T47D (cell line): ENCODE results near the gene TMC7.
"Not testable (repeated sequence)": the region's sequence is repeated elsewhere in the genome, so short reads cannot be mapped to it uniquely, and the experiment has no call there.

Experiments
- DNase-seq, 2 experiments: peaks; one replicate each; pipeline versions ENCODE4 v3.0.0 to v3.0.0-alpha.2; 2011 to 2012; ENCODE audit warnings: low read depth in 1 of 2, low spot score in 1 of 2
- JUND ChIP-seq: IDR thresholded peaks from 2 replicates; pipeline ENCODE4 v1.6.1; 2012; ENCODE audit warnings: low read depth
- in situ Hi-C: cut with HindIII; loops from 2 replicates; pipeline ENCODE4 v1.10.0; 2016; ENCODE audit warnings: low sequenced_read_pairs, low pct_unique_long_range_greater_than_20kb

TMC7 gene

DNA sequence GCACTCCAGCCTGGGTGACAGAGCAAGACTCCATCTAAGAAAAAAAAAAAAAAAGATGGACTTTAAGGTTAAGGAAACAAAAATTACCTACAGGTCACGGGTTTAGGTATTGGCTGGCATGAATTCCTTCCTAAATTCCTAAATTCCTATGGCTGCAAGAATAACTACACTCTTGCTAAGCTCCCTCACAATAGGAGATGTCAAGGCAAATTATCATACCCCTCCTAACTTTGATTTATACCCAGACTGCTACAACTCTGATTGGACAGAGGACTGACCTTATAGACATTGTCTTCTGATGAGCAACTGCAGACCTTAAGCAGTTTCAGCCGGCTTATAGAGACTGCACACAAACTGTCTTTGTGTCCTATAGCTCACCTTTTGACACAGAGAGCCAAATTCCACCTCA lies 25.1 kb upstream of the TMC7 start:
- DNase-seq, result no peak
- TF ChIP-seq JUND, result no peak
- in situ Hi-C loops, result no loop called here

DNA sequence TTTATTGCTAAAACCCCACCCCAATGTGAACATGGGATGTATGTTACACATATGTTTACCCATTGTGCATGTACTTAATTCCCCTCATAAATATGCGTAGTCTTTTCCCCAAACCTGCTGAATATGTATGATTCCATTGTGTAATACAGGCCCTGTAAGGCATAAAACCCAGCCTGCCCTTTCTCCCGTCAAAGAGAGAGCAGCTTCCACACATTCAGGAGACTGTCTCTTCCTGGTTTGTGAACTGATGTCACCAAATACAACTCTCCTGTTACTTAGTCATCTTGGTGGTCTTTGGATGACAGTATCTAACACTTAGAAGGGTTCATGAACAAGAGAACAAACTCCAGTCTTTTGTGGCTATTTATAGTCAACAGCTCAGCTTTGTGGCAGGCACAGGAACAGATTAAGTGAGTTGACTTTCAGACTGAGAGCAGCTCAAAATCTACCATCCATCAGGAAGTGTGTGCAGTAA lies 24.7 kb upstream of the TMC7 start:
- no peak for TF ChIP-seq JUND
- DNase-seq, result no peak
- in situ Hi-C loops, result no loop called here

DNA sequence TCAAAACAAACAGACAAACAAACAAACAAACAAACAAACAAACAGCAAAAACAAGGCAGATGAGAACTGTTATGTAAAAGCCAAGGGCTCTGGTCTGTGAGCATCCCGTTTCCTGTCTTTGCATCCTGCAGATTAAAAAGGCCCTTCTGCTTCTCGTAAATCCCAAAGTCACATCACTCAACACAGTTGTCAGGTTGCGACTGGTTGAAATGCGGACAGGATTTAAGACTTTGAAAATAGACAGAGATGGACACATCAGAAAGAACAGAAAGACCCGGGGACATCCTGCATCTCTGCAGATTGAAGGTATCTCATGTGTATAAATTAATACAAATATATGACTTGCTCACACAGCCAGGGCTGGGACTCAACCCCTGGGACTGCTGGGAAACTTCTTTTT lies 18.2 kb upstream of the TMC7 start:
- no peak for DNase-seq
- in situ Hi-C loops, result no loop called here
- TF ChIP-seq JUND, result no peak

DNA sequence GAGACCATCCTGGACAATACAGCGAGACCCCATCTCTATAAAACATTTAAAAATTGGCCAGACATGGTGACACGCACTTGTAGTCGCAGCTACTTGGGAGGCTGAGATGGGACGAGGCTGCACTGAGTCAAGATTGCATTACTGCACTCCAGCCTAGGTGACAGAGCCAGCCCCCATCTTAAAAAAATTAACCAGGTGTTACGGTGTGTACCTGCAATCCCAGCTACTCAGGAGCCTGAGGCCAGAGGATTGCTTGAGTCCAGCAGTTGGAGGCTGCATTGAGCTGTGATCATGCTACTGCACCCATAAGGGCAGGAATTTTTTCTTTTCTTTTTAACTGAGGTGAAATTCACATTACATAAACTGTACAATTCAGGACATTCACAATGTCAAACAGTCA lies 16.9 kb upstream of the TMC7 start:
- no peak for TF ChIP-seq JUND
- in situ Hi-C loops, result no loop called here

DNA sequence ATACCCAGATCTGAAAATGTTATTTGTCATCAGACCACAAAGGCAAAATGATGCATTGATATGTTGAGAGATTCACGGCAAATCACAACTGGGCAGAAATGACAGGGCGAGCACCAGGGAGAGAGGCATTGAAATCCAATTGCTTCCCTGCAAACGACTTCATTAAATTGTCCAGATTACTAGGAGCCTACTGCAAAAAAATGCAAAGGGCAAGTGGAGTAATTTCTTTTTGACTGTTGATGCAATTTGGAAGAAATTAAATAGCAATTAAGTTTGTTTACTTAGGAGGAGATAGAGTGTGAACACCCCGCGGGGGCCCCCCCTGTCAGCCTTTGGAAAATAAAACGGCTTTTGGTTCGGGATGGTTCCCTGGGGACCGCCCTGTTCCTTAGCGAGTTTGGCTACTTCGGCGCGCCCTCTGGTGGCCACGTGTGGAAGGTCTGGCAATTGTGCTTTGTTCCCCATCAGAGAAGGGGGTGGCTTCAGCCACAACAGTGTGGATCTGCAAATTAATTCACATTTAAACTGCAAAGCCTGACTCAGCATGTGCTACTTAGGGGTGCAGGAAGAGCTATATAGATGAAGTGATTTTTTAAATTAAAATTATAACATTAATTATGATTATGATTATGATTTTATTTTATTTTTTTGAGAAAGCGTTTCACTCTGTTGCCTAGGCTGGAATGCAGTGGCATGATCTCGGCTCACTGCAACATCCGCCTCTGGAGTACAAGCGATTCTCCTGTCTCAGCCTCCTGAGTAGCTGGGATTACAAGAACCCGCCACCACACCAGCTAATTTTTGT lies 14.5 kb upstream of the TMC7 start:
- DNase-seq, result peak; percentile 70 to 83
- TF ChIP-seq JUND, result no peak
- in situ Hi-C loops, result no loop called here

More for the DNA sequence above, 16.9 kb upstream of the TMC7 start:
- no peak for DNase-seq

DNA sequence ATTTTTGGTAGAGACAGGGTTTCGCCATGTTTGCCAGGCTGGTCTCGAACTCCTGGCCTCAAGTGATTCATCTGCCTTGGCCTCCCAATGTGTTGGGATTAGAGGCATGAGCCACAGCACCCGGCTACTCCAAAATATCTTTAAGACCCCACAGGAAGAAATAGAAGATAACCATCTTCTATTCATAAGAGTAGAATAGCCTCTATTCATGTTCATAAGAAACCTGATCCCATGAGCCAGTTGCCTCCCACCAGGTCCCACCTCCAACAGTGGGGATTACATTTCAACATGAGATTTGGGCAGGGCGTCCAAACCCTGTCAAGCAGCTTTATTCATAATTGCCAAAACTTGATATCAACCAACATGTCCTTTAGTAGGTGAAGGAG lies 13.9 kb upstream of the TMC7 start:
- no peak for TF ChIP-seq JUND
- DNase-seq, result no peak
- in situ Hi-C loops, result no loop called here

DNA sequence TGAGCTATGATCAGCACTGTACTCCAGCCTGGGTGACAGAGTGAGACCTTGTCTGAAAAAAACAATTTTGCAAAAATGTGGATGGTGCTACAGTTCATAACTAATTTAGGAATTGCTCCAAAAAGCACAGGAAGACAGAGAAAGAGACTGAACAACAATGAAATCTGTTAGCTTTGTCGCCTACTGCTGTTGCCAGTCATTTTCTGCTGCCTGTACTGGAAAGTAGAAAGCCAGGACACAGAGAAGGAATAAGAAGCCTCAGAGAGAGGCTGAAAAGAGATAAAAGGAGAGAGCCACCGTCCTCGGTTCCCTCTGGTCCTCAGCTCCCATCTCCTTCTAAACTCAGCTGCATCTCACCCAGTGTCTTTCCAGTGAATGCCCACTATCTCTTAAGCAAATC lies 8.6 kb upstream of the TMC7 start:
- in situ Hi-C loops, result no loop called here
- TF ChIP-seq JUND, result no peak

DNA sequence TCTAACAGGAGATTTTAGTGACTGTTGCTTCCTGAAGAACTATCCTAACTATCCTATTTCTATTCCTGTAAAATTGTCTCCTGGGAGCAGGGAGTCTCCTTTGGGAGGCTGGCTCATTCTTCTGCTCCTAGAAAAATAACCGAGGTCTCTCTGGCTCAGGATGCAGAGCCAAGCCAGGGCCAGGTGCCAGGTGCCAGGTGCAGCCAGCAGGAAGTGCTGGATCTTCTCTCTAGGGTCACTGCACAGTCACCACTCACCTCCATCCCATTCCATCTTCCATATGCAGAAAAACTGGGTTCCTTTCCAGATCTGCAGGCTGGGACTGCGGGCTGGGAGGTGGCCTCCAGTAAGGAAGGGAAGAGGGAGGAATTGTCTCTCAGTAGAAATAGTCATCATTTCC lies 3.8 kb upstream of the TMC7 start:
- peak in 1 of 2 experiments; percentile 67 for DNase-seq
- in situ Hi-C loops, result no loop called here
- no peak for TF ChIP-seq JUND

More for the DNA sequence above, 8.6 kb upstream of the TMC7 start:
- no peak for DNase-seq

DNA sequence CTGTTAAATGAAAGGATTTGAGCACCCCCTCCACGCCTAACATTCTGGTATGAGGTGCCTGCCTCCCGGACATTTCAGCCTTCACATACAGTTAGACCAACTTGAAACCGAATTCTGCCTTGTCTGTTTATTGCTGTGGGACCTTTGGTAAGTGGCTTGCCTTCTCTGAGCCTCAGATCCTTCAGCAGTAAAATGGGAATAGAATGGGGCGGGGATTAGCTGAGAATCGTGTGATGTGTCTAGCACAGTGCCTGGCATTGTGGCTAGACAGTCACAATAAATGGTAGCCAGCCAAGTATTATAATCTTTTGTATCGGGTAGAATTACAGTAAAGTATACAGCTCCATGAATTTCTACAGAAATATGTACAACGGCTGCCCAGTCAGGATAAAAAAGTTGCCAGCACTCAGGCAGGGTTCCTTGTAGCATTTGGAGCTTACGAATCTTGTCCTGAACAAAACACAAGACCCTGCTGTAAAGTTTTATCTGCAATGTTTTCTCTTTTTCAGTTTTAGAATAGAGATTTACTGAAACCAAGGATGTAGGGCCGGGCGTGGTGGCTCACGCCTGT lies 786 bp downstream of the TMC7 start:
- DNase-seq, result no peak
- in situ Hi-C loops, result no loop called here
- TF ChIP-seq JUND, result no peak

DNA sequence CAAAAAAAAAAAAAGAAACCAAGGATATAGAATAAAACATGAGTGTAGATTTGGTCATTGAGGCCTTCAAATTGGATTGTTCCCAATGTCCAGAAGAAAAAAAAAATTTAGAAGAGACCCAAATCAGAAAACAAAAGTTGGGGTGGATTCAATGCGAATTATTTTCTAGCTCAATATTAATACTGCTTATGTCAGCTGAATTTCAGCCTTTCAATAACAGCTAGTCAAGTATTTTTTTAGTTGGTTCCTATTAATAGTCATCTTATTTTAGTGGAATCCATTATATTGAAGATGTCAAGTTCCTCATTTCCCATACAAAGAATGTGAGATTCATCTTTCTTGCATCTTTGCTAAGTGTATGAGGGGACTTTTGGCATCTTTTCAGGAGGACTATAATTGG lies 1.5 kb downstream of the TMC7 start:
- in situ Hi-C loops, DNase-seq: not testable (repeated sequence)

DNA sequence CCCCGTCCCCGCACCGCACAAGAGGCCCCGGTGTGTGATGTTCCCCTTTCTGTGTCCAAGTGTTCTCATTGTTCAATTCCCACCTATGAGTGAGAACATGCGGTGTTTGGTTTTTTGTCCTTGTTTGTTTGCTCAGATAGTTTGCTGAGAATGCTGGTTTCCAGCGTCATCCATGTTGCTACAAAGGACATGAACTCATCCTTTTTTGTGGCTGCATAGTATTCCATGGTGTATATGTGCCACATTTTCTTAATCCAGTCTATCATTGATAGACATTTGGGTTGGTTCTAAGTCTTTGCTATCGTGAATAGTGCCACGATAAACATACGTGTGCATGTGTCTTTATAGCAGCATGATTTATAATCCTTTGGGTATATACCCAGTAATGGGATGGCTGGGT lies 8.0 kb downstream of the TMC7 start:
- in situ Hi-C loops, result not testable (repeated sequence)

DNA sequence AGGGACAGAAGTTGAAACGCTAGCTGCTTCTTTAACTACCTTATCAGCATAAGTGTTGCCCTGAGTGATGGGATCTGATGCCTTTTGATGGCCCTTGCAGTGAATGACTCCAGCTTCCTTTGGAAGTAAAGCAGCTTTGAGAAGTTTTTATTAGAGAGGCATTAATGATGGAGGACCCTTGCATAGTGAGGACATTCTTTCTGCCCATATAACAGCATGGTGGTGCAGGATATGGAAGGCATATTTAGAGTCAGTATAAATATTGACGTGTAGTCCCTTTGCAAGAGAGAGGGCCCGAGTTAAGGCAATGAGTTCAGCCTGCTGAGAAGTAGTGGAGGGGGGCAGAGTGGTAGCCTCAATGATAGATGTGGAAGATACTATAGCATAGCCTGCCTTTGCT lies 9.8 kb downstream of the TMC7 start:
- DNase-seq, in situ Hi-C loops: not testable (repeated sequence)

More for the DNA sequence above, 8.0 kb downstream of the TMC7 start:
- DNase-seq, result not testable (repeated sequence)

DNA sequence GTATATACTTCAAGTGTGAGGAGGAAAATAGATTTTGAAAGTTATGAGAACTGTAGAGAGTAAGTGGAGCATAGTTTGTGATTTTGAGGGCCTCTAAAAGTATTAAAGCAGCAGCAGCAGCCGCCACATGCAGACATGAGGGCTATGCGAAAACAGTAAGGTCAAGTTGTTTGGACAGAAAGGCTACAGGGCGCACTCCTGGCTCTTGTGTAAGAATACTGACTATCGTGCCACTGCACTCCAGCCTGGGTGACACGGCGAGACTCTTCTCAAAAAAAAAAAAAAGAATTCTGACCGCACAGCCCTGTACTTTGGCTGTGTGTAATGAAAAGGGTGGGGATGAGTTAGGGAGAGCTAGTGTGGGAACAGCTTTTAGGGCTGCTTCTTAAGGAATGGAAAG lies 10.4 kb downstream of the TMC7 start:
- in situ Hi-C loops, DNase-seq: not testable (repeated sequence)

DNA sequence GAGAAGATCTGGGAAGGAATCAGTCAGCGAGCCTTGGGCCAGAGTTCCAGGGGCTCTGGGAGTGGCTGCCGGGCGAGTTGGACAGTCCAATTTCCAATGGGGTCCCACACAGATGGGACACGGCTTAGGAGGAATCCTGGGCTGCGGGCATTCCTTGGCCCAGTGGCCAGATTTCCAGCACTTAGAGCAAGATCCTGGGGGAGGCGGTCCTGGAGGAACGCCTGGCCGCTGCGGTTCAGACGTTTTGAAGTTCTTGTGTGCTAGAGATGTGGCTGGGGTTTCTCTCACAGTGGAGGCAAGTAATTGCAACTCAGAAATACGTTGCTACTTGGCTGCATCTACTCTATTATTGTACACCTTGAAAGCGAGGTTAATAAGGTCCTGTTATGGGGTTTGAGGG lies 11.7 kb downstream of the TMC7 start:
- in situ Hi-C loops, DNase-seq: not testable (repeated sequence)

DNA sequence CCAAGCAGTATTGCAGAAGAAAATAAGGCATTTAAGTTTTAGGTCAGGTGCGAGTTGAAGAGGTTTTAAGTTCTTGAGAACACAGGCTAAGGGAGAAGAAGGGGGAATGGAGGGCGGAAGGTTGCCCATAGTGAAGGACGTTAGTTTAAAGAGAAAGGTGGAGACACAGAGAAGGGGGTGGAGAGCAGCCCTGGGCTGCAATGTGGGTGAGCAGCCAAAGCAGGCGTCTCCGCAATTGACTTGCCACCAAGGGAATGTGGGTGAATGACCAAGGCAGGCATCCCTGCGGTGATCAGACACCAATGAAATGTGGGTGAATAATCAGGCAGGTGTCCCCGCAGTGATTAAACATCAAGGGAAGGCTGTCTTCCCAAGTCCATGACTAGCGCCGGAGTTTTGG lies 12.8 kb downstream of the TMC7 start:
- in situ Hi-C loops, DNase-seq: not testable (repeated sequence)

DNA sequence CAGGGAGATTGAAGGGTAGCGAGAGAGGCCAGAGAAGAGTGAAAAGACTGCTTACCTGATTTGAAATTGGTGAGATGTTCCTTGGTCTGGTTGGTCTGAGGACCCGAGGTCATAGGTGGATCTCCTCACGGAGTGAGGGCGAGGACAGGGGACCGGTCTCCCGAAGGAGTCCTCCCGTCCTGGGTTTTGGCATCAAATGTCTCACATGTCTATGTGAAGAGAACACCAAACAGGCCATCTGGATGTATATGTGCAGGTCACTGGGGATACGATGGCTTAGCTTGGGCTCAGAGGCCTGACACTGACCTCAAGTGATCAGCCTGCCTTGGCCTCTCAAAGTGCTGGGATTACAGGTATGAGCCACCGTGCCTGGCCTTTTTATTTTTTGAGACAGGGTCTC lies 13.3 kb downstream of the TMC7 start:
- DNase-seq, in situ Hi-C loops: not testable (repeated sequence)
